Breast epithelium (tissue), 4 donors: Measurements from ENCODE around the gene NEO1. TPM values are rescaled to one million over a fixed set of nuclear protein-coding genes. Genes with fewer than 3 reads are reported as not detected.

ENCODE experiments used
- DNase-seq, 2 donors: peaks; one replicate each; pipeline ENCODE4 v3.0.0-alpha.2; 2019; ENCODE audit warnings: low spot score in 2 of 2
- H3K27ac ChIP-seq, 2 donors: fragments of 200-600 bp; sonication (generic) in 1 of 2; one replicate each; pipeline ENCODE4 v1.5.1; 2016 to 2019; ENCODE audit warnings: mild to moderate bottlenecking in 1 of 2
- H3K27me3 ChIP-seq, 2 donors: fragments of 200-600 bp; sonication (generic) in 1 of 2; one replicate each; pipeline versions ENCODE4 v1.5.1 to v1.6.0; 2017 to 2019; ENCODE audit warnings: control low read depth in 1 of 2, mild to moderate bottlenecking in 1 of 2
- H3K36me3 ChIP-seq: fragments of 200-600 bp; one replicate; pipeline ENCODE4 v1.5.1; 2019
- H3K4me1 ChIP-seq, 2 donors: fragments of 200-600 bp; sonication (generic); one replicate each; pipeline ENCODE4 v1.5.1; 2016 to 2019; ENCODE audit warnings: control low read depth in 1 of 2
- H3K4me3 ChIP-seq, 3 donors: fragments of 200-600 bp; sonication (generic); 1 replicate in 2 of 3; 2 replicates in 1 of 3; pipeline ENCODE4 v1.5.1; 2016 to 2019; ENCODE audit warnings: mild to moderate bottlenecking in 3 of 3, moderate library complexity in 2 of 3
- H3K9me3 ChIP-seq, 2 donors: fragments of 200-600 bp; sonication (generic) in 1 of 2; one replicate each; pipeline ENCODE4 v1.5.1; 2016 to 2019; ENCODE audit warnings: control low read depth in 1 of 2
- POLR2A ChIP-seq: fragments of 450-650 bp; IDR thresholded peaks from one replicate; pipeline ENCODE4 v1.6.1; 2016; ENCODE audit warnings: antibody characterized with exemption, mild to moderate bottlenecking, moderate library complexity
- POLR2AphosphoS5 ChIP-seq, 3 donors: sonication (generic); formaldehyde crosslinking; IDR thresholded peaks; one replicate each; pipeline ENCODE4 v1.6.1; 2017; ENCODE audit warnings: antibody characterized with exemption in 3 of 3
- intact Hi-C: fragments of 100-400 bp; cut with DNase I; formaldehyde crosslinking; loops from one replicate; pipeline ENCODE4 v1.15.1; 2023; ENCODE audit warnings: low total_unique reads
- total RNA-seq, 3 donors: library from RNA; depleted of rRNA; stranded (reverse); fragments of >200 nt; gene quantifications; one replicate each; pipeline ENCODE4 v1.1.0, GENCODE V29; 2016
- TF ChIP-seq, protein P1 (sequence below), 3 donors: fragments of 450-650 bp; IDR thresholded peaks; one replicate each; pipeline ENCODE4 v1.5.1; 2016 to 2017; ENCODE audit warnings: antibody characterized with exemption in 3 of 3, mild to moderate bottlenecking in 3 of 3, moderate library complexity in 3 of 3

NEO1 gene
- total RNA-seq, 3 donors from 2014 or later = 21.3 to 66.3 (median 27.5) TPM

DNA sequence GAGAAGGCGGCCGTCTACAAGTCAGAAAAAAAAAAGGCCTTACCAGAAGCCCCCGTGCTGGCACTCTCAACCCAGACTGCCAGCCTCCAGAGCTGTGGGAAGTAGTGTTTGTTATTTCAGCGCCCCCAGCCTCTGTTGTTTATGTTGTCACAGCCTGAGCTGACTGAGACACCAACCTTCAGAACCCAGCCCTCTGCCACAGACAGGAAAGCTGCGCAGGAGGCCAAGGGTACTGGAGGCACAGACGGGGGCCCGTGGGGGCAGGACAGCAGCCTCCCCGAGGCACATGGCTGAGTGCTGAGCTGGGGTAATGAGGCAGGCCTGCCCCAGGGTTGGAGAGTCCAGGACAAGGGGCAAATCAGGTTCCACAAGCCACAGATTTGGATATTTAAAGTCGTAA is 282.8 kb downstream of the NEO1 start:
- Histone ChIP-seq H3K4me3 (no peak overlapping the region), H3K27me3 (no peaks in the 10 kb centered on the region), H3K36me3 (no peaks in the 10 kb centered on the region), H3K4me1 (no peaks in the 10 kb centered on the region), H3K9me3 (no peaks in the 10 kb centered on the region), H3K27ac (no peak overlapping the region)
- intact Hi-C loops = no loop called here
- TF ChIP-seq, protein P1, sequence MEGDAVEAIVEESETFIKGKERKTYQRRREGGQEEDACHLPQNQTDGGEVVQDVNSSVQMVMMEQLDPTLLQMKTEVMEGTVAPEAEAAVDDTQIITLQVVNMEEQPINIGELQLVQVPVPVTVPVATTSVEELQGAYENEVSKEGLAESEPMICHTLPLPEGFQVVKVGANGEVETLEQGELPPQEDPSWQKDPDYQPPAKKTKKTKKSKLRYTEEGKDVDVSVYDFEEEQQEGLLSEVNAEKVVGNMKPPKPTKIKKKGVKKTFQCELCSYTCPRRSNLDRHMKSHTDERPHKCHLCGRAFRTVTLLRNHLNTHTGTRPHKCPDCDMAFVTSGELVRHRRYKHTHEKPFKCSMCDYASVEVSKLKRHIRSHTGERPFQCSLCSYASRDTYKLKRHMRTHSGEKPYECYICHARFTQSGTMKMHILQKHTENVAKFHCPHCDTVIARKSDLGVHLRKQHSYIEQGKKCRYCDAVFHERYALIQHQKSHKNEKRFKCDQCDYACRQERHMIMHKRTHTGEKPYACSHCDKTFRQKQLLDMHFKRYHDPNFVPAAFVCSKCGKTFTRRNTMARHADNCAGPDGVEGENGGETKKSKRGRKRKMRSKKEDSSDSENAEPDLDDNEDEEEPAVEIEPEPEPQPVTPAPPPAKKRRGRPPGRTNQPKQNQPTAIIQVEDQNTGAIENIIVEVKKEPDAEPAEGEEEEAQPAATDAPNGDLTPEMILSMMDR (IDR thresholded peaks at IDR 0.05) = no peak
- TF ChIP-seq POLR2AphosphoS5 (IDR thresholded peaks at IDR 0.05) (no peak), POLR2A (no peak)
- no peak for DNase-seq

DNA sequence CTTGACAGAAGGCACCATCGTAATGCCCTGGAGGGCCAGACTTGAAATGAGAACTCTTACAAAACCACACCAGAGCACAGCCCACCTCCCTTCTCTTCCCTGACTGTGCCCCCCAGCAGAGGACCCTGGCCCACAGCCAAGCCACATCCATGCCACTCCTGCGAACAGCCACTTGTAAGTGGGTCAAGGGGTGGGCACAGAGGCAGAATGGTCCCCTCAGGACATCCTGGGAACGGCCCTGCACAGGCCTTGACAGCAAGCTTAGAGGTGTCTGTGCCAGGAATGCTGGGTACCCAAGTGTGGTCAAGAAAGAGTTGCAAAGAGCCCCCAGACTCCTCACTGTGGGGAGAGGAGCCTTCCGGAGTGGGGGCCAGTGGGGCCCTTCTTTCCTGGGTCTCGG is 283.2 kb downstream of the NEO1 start:
- Histone ChIP-seq H3K36me3 (no peaks in the 10 kb centered on the region), H3K27ac (no peak overlapping the region), H3K27me3 (no peaks in the 10 kb centered on the region), H3K4me3 (no peak overlapping the region), H3K9me3 (no peaks in the 10 kb centered on the region), H3K4me1 (no peaks in the 10 kb centered on the region)
- no peak for DNase-seq
- no peak for TF ChIP-seq POLR2AphosphoS5 (IDR thresholded peaks at IDR 0.05)
- TF ChIP-seq POLR2A = no peak
- TF ChIP-seq, protein P1 (IDR thresholded peaks at IDR 0.05) = no peak
- intact Hi-C loops = no loop called here

DNA sequence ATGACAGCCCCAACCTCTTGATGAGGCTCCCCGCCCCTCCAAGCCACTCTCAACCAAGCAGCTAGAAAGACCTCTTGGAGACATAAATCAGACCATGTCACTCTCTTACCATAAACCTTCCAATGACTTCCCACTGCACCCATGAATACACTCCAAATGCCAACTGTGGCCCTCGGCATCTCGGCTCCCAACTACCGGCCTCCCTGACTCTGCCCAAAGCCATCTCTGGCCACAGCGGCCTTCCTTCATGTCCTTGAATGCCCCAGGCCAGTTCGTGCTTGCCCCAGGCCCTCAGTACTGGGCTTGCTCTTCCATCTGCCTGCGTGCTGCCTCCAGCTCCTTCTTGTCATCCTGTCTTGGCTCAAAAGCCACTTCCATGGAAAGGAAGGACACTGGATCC is 284.5 kb downstream of the NEO1 start:
- Histone ChIP-seq H3K27me3 (no peaks in the 10 kb centered on the region), H3K9me3 (no peaks in the 10 kb centered on the region), H3K27ac (no peak overlapping the region), H3K4me1 (no peaks in the 10 kb centered on the region), H3K4me3 (no peak overlapping the region), H3K36me3 (no peaks in the 10 kb centered on the region)
- TF ChIP-seq POLR2A (no peak), POLR2AphosphoS5 (IDR thresholded peaks at IDR 0.05) (no peak)
- TF ChIP-seq, protein P1 (IDR thresholded peaks at IDR 0.05) = no peak
- no peak for DNase-seq
- intact Hi-C loops = no loop called here

DNA sequence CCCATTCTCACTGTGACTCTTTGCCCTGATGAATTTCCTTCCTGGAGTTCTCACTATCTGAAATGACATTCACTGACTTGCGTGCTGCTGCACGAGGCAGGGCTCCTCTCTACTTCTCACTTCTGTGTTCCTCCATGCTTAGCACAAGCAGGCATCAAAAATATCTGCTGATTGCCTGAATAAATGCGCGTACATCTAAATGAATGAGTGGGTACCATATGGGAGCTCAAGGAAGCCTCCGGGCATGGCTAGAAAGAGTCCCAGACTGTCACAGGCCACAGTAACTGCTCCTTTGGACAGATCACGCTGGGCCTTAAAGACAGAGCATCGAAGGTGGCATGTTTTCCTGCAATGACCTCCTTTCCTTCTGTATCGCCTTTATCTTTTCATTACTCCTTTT is 284.9 kb downstream of the NEO1 start:
- TF ChIP-seq, protein P1 (IDR thresholded peaks at IDR 0.05) = no peak
- TF ChIP-seq POLR2A (no peak), POLR2AphosphoS5 (IDR thresholded peaks at IDR 0.05) (no peak)
- Histone ChIP-seq H3K9me3 (no peaks in the 10 kb centered on the region), H3K36me3 (no peaks in the 10 kb centered on the region), H3K4me3 (no peak overlapping the region), H3K4me1 (no peaks in the 10 kb centered on the region), H3K27ac (no peak overlapping the region), H3K27me3 (no peaks in the 10 kb centered on the region)
- no peak for DNase-seq
- intact Hi-C loops = no loop called here

DNA sequence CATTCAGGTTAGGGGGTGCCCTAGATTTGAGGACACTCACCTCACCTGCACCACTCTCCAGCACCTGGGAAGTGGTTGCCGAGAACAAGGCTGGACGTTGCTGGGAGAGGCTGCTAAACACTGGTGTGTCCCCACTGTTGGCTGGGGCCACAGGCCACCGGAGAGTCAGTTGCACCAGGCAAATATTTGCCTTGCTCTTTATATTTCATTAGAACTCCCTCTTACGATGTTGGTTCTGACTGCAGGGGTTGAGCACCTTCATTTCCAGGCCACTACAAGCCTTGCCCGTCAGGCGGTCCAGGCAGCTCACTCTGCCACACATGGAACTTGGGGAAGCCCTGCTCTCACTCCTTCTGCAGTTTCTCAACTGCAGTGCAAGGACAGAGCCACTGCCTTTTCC is 285.8 kb downstream of the NEO1 start:
- H3K27ac ChIP-seq = no peak overlapping the region
- no peaks in the 10 kb centered on the region for H3K36me3 ChIP-seq
- no peak for DNase-seq
- TF ChIP-seq POLR2AphosphoS5 (IDR thresholded peaks at IDR 0.05) (no peak), POLR2A (no peak)
- TF ChIP-seq, protein P1 (IDR thresholded peaks at IDR 0.05) = no peak
- H3K4me3 ChIP-seq = no peak overlapping the region
- no peaks in the 10 kb centered on the region for H3K4me1 ChIP-seq
- intact Hi-C loops = no loop called here
- H3K9me3 ChIP-seq = no peaks in the 10 kb centered on the region
- no peaks in the 10 kb centered on the region for H3K27me3 ChIP-seq
